ENCODE measurements around the gene PGLYRP2.

PGLYRP2 gene, protein sequence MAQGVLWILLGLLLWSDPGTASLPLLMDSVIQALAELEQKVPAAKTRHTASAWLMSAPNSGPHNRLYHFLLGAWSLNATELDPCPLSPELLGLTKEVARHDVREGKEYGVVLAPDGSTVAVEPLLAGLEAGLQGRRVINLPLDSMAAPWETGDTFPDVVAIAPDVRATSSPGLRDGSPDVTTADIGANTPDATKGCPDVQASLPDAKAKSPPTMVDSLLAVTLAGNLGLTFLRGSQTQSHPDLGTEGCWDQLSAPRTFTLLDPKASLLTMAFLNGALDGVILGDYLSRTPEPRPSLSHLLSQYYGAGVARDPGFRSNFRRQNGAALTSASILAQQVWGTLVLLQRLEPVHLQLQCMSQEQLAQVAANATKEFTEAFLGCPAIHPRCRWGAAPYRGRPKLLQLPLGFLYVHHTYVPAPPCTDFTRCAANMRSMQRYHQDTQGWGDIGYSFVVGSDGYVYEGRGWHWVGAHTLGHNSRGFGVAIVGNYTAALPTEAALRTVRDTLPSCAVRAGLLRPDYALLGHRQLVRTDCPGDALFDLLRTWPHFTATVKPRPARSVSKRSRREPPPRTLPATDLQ

DNA sequence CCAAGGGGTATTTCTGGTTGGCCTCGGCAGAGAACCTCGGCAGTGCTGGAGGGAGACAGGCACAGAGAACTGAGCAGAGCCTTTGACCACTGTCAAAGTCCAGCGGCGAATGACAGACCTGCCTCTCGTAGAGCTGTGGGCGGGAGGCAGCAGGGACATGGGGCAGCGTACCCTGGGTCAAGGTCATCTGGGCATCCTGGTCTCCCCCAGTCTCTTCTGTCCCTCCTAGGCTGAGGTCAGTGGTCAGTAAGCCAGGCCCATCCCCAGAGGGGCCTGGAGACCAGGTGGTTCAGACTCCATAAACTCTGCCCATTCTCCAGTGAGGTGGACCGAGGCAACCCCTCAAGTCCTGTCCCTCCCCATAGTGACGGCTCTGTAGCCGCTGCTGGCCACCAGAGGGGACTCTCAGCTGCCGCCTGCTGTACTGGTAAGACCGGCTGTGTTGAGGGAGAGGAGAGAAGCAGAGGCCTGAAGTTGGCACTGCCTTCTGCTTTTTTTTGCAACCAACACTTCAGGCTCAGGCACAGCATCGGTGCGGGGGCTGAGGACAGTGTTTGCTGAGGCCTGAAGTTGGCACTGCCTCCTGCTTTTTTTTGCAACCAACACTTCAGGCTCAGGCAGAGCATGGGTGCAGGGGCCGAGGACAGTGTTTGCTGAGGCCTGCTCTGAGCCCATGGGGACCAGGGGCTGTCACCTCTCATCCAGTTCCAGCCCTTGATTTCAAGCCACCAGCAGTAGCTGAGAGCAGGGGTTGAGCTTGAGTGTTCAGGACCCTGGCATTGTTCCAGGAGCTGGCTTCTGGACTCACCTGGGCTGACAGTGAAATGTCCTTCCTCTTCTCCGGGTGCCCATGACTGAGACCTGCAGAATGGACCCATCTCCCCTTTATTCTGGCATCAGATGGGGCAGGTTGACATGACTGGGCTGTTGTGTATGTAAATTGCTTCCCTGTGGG is at the start of gene PGLYRP2:
Gene PGLYRP2 (minus strand): TSS at position 111 of the 955 bp plus-strand sequence. CDS start 130 bp downstream, outside the sequence.
- TF ChIP-seq EZH2phosphoT487 (IDR thresholded peaks at IDR 0.05; ENCODE audit: low read depth), result no peak
- TF ChIP-seq, protein P1, sequence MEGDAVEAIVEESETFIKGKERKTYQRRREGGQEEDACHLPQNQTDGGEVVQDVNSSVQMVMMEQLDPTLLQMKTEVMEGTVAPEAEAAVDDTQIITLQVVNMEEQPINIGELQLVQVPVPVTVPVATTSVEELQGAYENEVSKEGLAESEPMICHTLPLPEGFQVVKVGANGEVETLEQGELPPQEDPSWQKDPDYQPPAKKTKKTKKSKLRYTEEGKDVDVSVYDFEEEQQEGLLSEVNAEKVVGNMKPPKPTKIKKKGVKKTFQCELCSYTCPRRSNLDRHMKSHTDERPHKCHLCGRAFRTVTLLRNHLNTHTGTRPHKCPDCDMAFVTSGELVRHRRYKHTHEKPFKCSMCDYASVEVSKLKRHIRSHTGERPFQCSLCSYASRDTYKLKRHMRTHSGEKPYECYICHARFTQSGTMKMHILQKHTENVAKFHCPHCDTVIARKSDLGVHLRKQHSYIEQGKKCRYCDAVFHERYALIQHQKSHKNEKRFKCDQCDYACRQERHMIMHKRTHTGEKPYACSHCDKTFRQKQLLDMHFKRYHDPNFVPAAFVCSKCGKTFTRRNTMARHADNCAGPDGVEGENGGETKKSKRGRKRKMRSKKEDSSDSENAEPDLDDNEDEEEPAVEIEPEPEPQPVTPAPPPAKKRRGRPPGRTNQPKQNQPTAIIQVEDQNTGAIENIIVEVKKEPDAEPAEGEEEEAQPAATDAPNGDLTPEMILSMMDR (IDR thresholded peaks at IDR 0.05; ENCODE audit: low read depth, low read length), result 0 out of 2 replicates have a peak, but pooled peaks have one; percentile 17
- no peaks in the 10 kb centered on the region for H3K27me3 ChIP-seq (ENCODE audit: low read depth, low read length)
- no peak within 1 kb of the TSS for H3K9ac ChIP-seq (ENCODE audit: low read length)
- no peak within 1 kb of the TSS for H2AFZ ChIP-seq (ENCODE audit: low read depth, low read length)
- H3K4me2 ChIP-seq (ENCODE audit: low read length), result no peak within 1 kb of the TSS
- no peaks in the 10 kb centered on the region for H3K4me1 ChIP-seq (ENCODE audit: low read length)
- no peaks in the 10 kb centered on the region for H3K9me3 ChIP-seq (ENCODE audit: insufficient read depth, low read length)
- H3K36me3 ChIP-seq (replicated peaks; ENCODE audit: low read depth, low read length), result no peaks in the 10 kb centered on the region
- H3K27ac ChIP-seq (ENCODE audit: low read length), result no peak within 1 kb of the TSS
- no peaks in the 10 kb centered on the region for H3K79me2 ChIP-seq (ENCODE audit: low read length)
- H4K20me1 ChIP-seq (ENCODE audit: insufficient read depth, low read length), result no peaks in the 10 kb centered on the region
- no peak within 1 kb of the TSS for H3K4me3 ChIP-seq (ENCODE audit: low read length)

DNA sequence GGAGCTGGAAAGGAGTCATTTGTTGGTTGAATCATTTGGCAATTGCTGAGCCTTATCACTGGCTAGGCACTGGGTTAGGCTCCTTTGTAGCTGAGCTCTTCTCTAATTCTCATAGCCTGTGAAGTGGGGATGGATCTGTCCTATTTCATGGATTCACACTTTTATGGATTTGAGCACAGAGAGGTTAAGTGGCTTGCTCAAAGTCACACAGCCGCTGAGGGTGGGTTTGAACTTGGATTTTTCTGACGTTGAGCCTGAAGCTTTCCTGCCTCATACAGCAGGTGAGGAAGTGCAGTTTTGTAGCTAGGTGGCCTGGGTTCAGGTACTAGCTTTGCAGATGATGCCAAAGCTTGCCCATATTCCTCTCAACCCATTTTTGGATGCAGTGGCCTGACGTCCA is 48.4 kb upstream of the PGLYRP2 start:
- Histone ChIP-seq H3K27ac (ENCODE audit: low read length) (no peak overlapping the region), H4K20me1 (ENCODE audit: insufficient read depth, low read length) (no peaks in the 10 kb centered on the region), H3K79me2 (ENCODE audit: low read length) (no peaks in the 10 kb centered on the region), H3K9ac (ENCODE audit: low read length) (no peak overlapping the region), H3K4me2 (ENCODE audit: low read length) (no peak overlapping the region), H3K4me1 (ENCODE audit: low read length) (no peaks in the 10 kb centered on the region), H3K27me3 (ENCODE audit: low read depth, low read length) (0 out of 2 replicates have a peak, but pooled peaks cover 4% of the 10 kb centered on the region), H3K4me3 (ENCODE audit: low read length) (no peak overlapping the region), H3K36me3 (replicated peaks; ENCODE audit: low read depth, low read length) (no peaks in the 10 kb centered on the region), H3K9me3 (ENCODE audit: insufficient read depth, low read length) (0 out of 2 replicates have a peak, but pooled peaks cover 3% of the 10 kb centered on the region), H2AFZ (ENCODE audit: low read depth, low read length) (no peak overlapping the region)
- TF ChIP-seq, protein P1 (IDR thresholded peaks at IDR 0.05; ENCODE audit: low read depth, low read length), result no peak
- TF ChIP-seq EZH2phosphoT487 (IDR thresholded peaks at IDR 0.05; ENCODE audit: low read depth), result no peak

DNA sequence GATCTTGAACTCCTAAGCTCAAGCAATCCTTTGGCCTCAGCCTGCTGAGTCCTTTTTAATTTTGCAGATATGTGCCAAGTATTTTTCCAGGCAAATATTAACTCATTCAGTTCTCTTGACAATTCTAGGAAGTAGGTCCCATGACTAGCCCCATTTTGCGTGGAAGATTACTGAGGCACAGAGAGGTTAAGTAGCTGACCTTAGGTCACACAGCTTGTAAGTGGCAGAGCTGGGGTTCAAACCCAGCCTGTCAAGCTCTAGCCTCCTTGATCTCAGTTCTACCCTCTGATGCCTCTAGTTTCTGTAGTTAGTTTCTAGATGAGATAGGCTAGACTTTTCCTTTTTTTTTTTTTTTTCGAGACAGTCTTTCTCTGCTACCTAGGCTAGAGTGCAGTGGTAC is 47.1 kb upstream of the PGLYRP2 start:
- no peak overlapping the region for H3K27ac ChIP-seq (ENCODE audit: low read length)
- 0 out of 2 replicates have a peak, but pooled peaks cover 3% of the 10 kb centered on the region for H3K9me3 ChIP-seq (ENCODE audit: insufficient read depth, low read length)
- no peaks in the 10 kb centered on the region for H3K36me3 ChIP-seq (replicated peaks; ENCODE audit: low read depth, low read length)
- no peaks in the 10 kb centered on the region for H4K20me1 ChIP-seq (ENCODE audit: insufficient read depth, low read length)
- no peak overlapping the region for H2AFZ ChIP-seq (ENCODE audit: low read depth, low read length)
- H3K27me3 ChIP-seq (ENCODE audit: low read depth, low read length), result 0 out of 2 replicates have a peak, but pooled peaks cover 4% of the 10 kb centered on the region
- TF ChIP-seq EZH2phosphoT487 (IDR thresholded peaks at IDR 0.05; ENCODE audit: low read depth), result no peak
- TF ChIP-seq, protein P1 (IDR thresholded peaks at IDR 0.05; ENCODE audit: low read depth, low read length), result no peak
- no peak overlapping the region for H3K4me2 ChIP-seq (ENCODE audit: low read length)
- H3K79me2 ChIP-seq (ENCODE audit: low read length), result no peaks in the 10 kb centered on the region
- H3K4me3 ChIP-seq (ENCODE audit: low read length), result no peak overlapping the region
- H3K4me1 ChIP-seq (ENCODE audit: low read length), result no peaks in the 10 kb centered on the region
- H3K9ac ChIP-seq (ENCODE audit: low read length), result no peak overlapping the region

Measured in OCI-LY3 (cell line).